ENCODE data around the gene TOP1.
"Not testable (repeated sequence)": the region's sequence is repeated elsewhere in the genome, so short reads cannot be mapped to it uniquely, and the experiment has no call there.

The TOP1 gene

DNA sequence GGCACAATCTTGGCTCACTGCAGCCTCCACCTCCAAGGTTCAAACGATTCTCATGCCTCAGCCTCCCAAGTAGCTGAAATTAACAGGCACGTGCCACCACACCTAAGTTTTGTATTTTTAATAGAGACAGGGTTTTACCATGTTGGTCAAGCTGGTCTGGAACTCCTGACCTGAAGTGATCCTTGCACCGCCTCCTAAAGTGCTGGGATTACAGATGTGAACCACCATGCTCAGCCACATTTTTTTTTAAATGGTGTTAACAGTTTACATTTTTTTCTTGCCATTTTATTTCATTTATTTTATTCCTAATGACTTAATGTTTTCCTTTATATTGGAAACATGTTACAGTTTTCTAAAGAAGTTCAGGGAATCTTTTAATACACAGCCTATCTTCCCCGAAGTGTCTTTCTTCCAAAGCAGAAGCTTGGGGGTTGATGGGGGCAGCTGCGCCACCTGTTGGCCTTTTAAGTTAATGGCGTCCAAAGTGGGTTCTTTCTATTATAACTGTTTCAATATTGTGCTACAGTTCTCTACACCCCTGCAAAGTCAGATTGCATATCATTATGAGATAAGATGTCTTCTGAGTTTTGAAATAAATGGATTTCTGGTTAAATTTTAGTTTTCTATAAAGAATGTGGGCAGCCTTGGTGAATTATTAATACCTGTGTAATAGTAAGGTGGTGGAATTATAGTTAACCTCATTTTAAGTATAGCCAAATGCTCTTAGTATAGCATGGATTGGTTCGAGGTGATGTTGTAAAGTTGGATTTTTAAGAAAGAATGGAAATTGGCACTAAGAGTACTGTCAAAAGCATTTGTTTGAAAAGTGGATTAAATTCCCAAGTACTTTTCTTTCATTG is 66.7 kb downstream of the TOP1 start:
- peak; percentile 87 for DNase-seq

DNA sequence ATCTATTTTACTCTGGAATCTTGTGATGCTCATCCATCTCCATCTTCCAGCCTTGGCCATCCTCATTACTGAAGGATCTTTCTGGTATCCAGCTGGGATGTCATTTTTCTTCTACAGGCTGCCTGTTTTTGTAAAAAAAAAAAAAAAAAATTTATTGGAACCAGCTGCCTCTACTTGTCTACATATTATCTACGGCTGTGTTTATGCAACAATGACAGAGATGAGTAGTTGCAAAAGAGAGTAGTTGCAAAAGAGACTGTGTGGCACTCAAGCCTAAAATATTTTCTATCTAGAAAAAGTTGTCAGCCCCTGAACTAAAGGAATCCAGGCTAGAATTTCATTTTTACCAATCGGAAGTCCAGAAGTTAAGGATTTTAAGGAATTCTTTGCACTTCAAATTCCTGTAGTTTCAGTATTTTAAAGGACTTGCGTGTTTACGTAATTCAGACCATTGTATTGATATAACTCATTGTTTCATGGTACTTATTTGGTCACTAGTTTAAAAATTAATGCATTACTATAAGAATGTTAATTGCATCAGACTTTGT is 70.2 kb downstream of the TOP1 start:
- peak; percentile 39 for DNase-seq

DNA sequence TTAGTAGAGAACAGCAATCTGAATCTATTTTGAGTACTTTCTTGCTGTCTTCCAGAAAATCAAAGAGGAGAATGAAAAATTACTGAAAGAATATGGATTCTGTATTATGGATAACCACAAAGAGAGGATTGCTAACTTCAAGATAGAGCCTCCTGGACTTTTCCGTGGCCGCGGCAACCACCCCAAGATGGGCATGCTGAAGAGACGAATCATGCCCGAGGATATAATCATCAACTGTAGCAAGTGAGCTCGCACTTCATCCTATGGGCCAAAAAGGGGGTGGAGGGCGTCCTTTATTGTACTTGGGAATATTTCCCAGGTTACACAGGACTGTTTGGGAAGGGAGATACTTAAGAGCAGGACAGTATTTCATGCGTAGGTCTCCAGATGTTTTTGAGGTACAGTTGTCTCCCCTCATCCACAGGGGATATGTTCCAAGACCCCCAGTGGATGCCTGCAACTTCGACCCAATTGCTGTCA is 71.4 kb downstream of the TOP1 start:
- no peak for DNase-seq

DNA sequence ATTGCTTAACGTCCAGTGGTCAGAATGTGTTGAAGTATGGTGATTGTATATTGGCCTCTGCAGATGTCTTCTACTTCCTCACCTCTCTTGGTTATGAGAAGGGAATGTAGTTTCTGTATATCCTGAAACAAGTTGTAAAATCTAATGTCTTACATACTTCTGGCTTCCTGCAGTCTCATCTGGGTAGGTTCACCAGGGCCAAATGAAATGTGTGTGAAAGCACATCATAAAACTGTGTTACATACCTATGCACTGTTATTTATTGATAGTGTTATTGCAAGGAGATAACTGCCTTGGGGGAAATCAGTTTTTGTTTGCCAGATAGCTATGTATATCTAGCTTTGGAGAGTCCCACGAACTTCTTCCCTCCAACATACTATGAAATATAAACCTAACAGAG is 73.0 kb downstream of the TOP1 start:
- DNase-seq, result no peak

DNA sequence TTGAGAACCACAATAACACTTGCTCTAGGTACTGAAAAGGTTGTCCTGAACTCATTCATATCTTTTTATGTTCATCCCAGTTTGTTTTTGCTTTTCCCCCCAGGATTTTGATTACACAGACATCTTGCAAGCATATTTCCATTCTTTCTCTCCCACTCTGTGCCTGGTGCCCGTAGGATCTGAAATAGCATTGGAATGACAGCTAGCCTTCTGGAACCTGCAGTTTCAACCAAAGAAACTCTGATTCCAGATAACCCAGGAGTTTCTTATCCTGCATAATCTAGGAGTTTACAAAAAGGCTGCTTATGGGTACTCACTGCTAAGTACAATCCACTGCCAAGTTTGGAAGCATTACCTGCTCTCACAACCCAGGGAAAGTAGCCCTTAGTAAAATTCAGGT is 79.9 kb downstream of the TOP1 start:
- no peak for DNase-seq

DNA sequence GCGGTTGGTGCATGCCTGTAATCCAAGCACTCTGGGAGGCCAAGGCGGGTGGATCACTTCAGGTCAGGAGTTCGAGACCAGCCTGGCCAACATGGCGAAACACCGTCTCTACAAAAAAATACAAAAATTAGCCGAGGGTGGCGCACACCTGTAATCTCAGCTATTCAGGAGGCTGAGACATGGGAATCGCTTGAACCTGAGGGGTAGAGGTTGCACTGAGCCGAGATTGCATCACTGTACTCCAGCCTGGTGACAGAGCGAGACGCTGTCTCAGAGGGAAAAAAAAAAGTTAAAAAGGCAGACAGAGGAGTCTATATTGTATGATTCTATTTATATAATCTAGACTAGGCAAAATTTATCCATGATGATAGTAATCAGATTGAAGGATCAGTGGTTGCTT is 81.4 kb downstream of the TOP1 start:
- no peak for DNase-seq

DNA sequence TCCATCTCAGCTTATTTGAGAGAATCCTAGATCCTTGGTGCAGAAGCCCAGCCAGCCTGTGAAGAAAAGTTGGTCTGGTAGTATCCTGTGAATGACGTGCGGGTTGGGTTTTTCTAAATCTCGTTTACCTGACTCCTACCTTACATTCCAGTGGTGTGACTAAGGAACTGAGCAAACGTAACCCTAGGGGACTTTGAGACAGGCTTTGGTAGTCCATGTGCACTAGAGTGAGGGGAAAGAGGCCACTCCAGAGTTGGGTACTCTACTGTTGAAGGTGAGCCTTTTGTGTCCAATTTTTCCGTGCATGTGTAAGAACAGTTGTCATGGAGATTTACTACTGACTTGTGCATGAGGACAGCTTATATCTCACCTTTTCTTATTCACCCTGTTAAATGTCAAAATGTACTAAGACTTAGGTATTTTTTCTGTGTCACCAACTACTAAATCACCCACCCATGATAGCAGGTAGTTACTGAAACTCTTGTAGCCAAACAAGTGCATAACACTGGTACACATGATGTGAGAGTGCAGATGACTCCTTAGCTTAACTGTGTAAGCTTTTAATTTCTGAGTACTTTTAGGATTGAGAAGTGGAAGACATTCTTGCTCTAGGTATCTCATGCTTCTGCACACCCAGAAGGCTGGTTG is 82.4 kb downstream of the TOP1 start:
- no peak for DNase-seq

DNA sequence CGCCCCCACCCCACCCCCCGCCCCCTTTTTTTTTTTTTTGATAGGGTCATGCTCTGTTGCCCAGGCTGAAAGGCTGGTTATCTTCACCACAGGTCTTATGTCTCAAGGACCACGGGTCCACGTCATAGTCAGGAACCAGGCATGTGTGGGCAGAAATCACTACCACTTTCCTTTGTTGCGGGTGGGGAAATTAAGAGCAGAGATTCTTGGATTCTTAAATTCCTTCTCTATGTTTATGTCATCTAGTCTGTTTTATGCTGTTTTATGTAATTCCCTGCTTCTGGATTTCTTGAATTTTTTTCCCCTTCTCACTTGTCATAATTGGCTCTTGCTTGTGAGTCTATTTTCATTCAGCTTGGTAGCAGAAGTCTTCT is 82.9 kb downstream of the TOP1 start:
- DNase-seq, result no peak

DNA sequence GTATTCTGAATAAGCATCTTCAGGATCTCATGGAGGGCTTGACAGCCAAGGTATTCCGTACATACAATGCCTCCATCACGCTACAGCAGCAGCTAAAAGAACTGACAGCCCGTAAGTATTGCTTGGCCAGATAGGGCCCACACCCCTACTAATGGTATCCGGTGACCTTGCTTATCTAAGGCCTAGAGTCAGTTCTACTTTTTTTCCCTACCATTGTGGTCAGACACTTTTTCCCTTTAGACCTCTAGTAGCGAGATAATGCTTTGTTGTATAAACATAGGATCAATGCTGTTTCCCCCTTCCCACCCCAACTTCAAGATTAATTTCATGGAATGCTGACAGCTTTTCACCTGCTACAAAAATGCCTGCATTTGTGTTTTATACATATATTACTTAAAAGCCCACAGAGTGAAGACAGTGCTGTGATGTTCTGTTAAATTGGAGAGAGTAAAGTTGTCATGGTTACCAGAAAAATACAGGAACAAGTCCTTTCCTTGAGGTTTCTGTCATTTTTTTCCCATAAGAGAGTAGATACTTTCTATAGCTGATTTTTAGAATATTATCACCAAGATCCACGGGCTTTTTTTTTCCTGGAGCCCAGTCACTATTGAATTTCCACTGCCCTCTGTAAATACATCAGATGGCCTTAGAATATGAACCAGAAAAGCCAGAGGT is 87.8 kb downstream of the TOP1 start:
- peak; percentile 90 for DNase-seq

DNA sequence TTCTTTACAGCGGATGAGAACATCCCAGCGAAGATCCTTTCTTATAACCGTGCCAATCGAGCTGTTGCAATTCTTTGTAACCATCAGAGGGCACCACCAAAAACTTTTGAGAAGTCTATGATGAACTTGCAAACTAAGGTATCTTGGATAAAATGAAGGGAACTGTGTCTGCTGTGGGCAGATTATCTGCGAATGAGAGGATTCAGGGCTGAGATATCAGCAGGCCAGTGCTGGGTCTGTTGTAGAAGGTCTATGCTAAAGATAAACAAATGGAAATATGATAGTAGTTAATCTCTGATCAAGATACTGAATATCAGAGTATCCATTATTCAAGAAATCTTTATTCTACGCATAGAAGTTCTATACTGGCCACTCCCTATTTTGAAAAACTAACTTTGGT is 89.5 kb downstream of the TOP1 start:
- peak; percentile 54 for DNase-seq

DNA sequence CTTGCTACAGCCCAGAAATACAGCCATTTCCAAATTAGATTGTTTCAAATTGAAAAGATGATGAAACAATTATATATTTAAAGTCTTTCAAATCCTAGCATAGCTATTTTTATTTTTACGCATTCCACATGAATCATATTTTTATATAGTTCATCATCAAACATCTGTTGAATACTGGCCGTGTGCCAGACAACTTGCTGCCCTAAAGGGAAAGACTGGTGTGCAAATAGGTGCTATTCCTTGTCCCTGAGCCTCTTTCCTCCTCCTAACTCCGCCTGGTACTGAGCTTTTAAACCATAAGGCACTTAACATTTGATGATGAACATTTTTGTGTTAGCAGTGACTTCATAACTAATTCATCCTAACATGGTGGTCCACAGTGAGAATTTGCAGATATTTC is 90.0 kb downstream of the TOP1 start:
- DNase-seq, result no peak

DNA sequence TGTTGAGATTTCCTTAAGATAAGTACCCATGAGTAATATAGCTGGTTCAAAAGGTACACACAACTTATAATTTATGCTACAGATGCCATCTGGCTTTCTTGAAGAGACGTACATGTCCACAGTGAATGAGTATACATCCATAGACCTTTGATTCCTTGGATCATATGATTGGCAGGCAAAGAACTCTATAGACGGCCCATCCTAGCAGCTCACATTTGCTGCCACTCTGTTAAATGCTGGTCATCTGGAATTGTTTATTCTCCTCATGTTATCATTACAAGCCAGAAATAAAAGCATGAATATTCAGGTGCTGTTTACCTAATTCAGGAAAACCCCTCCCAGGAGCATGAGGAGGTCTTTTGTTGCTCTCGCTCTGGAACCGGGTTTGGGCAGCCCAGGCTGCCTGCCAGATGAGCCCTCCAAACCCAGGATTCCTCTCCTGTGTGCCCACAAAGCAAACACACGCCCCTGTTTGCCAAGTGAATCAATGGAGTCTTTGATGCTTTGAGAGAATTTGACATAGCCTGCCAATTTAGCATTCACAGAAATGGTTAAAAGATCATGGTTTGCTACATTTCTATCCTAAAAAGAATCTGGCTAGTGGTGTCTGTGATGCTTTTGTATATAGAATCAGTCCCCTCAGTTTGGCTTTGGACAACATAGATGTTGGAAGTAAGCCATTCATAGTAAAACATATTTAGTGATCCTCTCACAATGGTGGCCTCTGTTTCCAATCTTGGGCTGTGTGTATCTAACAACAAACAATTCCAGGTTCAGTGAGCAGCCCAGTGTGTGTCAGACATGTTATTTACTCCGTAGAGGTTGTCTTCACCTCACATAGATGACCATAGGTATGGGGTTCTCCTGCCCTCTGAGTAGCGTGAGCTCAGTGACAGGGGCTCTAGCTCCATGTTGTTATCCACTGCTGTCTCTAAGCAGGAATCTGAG is 91.3 kb downstream of the TOP1 start:
- no peak for DNase-seq

DNA sequence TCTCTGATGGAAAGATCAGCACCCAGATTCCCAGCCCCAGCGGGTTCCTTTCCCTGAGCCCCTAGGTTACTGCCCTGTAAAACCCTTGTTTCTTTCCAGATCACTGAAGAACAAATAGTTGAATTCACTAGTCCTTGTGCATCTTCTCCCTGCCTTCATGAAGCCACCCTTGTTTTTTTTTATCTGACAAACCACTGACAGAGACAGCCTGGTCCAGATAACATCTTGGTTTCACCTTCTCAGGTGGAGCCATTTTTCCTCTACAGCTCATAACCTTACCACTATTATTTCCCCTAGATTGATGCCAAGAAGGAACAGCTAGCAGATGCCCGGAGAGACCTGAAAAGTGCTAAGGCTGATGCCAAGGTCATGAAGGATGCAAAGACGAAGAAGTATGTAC is 92.8 kb downstream of the TOP1 start:
- DNase-seq, result no peak

DNA sequence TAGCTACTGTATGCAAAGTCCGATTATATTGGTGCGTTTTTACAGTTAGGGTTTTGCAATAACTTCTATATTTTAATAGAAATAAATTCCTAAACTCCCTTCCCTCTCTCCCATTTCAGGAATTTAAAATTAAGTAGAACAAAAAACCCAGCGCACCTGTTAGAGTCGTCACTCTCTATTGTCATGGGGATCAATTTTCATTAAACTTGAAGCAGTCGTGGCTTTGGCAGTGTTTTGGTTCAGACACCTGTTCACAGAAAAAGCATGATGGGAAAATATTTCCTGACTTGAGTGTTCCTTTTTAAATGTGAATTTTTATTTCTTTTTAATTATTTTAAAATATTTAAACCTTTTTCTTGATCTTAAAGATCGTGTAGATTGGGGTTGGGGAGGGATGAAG is 95.0 kb downstream of the TOP1 start:
- DNase-seq, result no peak

DNA sequence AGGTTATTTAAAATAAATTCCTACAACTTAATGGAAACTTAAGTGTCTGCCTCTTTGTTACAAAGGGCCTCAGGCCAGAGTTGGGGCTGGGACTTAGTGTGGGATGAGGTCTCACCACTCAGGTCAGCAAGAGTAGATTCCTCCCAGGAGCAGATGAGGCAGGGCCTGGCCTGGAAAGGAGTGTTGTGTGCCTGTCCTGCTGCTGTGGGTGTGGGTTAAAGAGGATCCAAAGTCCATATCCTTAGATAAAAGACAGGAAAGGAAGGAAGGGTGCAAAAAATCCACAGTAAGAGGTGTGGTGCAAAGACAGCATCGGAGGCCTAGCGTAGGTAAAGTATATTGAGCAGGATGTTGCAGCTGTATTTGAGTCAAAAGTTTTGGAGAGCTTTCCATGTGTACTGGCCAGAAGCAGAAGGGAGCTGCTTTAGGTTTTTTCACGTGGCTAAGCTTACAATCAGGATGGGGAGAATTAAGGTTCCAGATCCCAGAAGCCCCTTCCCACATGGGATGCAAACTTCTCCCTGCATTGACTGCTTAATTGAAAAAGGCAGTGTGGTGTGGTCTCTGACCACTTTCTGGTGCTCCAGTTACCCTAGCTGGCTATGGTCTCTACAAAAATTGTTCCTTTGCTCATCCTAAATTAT is 96.0 kb downstream of the TOP1 start:
- no peak for DNase-seq

DNA sequence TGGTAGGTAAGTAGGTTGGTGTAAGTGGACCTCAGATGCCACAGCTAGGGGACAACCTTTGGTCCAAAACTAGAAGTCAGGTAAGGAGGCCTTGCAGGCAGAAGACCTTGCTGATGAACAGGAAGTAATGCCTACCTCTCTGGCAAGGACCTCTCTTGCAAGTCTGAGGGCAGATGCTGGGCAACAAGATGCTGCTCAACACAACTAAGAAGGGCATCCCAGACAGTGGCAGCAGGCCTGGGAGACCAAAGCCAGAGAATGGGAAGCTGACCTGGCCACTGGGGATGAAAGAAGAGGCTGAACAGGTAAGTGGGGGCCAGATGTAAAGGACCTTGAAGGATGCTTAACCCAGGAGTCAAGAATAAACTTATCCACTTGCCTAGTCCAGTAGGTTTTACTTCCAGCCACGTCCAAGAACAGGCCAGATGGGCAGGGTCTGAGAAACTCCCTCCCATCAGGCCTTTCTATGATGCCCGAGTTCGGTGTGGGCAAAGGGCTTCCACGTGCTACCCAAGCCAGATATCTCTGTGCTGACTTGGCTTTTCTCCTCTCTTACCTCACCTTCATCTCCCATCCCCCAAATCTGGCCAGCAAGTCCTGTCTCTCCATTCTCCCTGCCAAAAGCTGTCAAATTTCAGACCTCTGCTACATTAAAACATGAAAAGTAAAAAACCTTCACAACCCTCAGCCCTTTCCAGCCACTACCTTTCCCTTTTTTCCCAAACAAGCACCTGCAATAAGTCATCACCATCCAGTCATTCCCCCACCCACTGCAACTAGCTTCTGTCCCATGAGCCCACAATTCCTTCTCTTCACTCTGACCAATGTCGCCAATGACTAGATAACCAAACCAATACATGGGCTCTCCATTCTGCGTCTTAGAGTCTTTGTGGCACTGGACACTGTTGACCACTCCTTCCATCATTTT is 97.2 kb downstream of the TOP1 start:
- DNase-seq, result no peak

DNA sequence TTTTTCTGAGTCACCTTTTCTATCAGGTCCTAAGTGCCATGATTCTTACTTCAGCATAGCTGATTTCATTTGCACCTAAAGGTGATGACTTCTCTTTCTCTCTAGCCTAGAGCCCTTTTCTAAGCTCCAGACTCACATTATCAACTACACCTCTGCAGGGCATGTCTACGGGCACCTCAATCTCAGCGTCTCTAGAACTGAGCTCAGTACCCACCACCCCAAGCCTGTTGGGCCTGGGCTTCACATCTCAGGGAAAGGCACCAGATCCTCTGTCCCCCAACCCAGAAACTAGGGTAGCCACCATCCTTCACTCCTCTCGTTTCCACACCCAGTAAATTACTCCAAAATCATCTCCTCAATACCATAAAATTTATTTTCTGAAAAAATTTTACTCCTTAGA is 98.1 kb downstream of the TOP1 start:
- no peak for DNase-seq

DNA sequence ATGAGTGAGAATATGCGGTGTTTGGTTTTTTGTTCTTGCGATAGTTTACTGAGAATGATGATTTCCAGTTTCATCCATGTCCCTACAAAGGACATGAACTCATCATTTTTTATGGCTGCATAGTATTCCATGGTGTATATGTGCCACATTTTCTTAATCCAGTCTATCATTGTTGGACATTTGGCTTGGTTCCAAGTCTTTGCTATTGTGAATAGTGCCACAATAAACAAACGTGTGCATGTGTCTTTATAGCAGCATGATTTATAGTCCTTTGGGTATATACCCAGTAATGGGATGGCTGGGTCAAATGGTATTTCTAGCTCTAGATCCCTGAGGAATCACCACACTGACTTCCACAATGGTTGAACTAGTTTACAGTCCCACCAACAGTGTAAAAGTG is 99.7 kb downstream of the TOP1 start:
- not testable (repeated sequence) for DNase-seq

DNA sequence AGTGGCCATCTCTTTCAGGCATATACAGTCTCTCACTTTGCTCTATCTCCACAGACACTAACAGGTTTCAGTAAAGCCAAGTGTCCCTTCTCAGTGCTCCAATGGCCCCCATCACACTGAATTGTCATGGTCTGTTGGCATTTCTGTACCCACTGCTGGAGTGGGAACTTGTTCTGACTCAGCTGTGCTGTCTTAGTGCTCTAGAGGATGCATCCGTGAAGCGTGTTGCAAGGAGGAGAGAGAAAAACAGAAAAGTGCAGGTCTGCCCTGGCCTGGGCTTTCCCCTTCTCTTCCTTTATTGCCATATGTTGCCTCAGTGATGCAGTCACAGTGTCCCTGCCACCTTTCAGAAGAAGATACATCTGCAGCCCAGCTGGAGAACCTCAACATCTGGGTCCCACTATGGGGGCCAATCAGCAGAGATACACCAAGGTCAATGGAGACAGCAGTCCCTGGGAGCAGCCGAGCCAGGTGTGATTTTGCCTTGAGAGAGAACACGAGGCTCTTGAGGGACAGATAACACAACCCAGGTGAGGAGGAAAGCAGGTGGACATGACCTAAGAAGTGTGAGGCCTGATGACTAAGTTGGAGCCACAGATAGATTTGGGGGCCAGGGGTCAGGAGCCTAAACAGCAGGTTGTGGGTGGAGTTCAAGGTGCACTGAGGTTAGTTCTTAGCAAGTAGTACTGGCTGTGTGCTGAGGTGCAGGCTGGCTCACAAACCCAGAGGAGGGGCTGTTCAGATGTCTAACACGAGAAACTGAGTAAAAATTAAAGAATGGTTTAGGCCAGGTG is 103.2 kb downstream of the TOP1 start:
- DNase-seq, result no peak

DNA sequence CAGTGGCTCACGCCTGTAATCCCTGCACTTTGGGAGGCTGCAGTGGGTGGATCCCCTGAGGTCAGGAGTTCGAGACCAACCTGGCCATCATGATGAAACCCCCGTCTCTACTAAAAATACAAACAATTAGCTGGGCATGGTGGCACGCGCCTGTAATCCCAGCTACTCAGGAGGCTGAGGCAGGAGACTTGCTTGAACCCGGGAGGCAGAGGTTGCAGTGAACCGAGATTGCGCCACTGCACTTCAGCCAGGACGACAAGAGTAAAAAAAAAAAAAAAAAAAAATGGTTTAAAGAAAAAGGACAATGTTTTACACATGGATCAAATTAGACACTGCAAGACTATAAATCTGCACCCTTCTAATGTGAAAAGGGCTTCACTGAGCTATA is 103.8 kb downstream of the TOP1 start:
- not testable (repeated sequence) for DNase-seq

Data from hematopoietic multipotent progenitor cell treated with erythropoietin and hydrocortisone succinate and interleukin-3 and kit ligand, for 6 days (in vitro differentiated cells).